PC-9 (cell line): ENCODE results near the gene APOL6.
"Not testable (repeated sequence)": the region's sequence is repeated elsewhere in the genome, so short reads cannot be mapped to it uniquely, and the experiment has no call there.

Source experiments
- CTCF ChIP-seq: fragments of 200-600 bp; sonication (generic); conservative IDR thresholded peaks from 2 replicates; pipeline ENCODE4 v1.6.1; 2017; ENCODE audit warnings: mixed run types, antibody characterized with exemption, mild to moderate bottlenecking, moderate library complexity
- EZH2 ChIP-seq: fragments of 200-600 bp; sonication (generic); IDR thresholded peaks from 2 replicates; pipeline ENCODE4 v1.8.0; 2017; ENCODE audit warnings: antibody characterized with exemption, low read depth

GRCh38 chr22:35623885-35624284 is 24.4 kb upstream of the APOL6 start:
- TF ChIP-seq CTCF, EZH2: not testable (repeated sequence)
